Measurements from ENCODE around the gene SETD1B. TPM values are rescaled to one million over a fixed set of nuclear protein-coding genes. Genes with fewer than 3 reads are reported as not detected.

Gene SETD1B
- total RNA-seq, 1 experiment from 2014 or later: 40.4 TPM

GRCh38 chr12:121820056-121820455 is 16.2 kb downstream of the SETD1B start:
- WGBS (ENCODE audit: extremely low coverage, insufficient read length, low lambda C conversion rate): no CpG with 5 or more reads among the region's 7 CpGs
- Mint-ChIP-seq H3K4me3 (no peak overlapping the region), H3K36me3 (ENCODE audit: insufficient read depth in 1 of 3, low read depth in 3 of 3) (peaks cover 20 to 73% (median 52%) of the 10 kb centered on the region in 3 experiments), H3K27me3 (ENCODE audit: low read depth) (no peaks in the 10 kb centered on the region), H3K27ac (no peak overlapping the region), H3K4me1 (no peaks in the 10 kb centered on the region), H3K9me3 (no peaks in the 10 kb centered on the region)
- Histone ChIP-seq H3K4me2 (ENCODE audit: insufficient read depth, insufficient read length, low read length) (no peak overlapping the region), H3K79me1 (ENCODE audit: insufficient read depth, low read depth, low read length, poor library complexity, severe bottlenecking) (no peaks in the 10 kb centered on the region), H4K8ac (replicated peaks; ENCODE audit: insufficient read length, low read depth, low read length) (no peak overlapping the region), H2BK20ac (ENCODE audit: low read depth, low read length, poor library complexity, severe bottlenecking) (no peak overlapping the region), H3K4me1 (ENCODE audit: insufficient read depth, low read length) (no peaks in the 10 kb centered on the region), H3T11ph (ENCODE audit: low read length) (no peak overlapping the region), H3K4ac (ENCODE audit: low read depth, low read length) (no peak overlapping the region), H2AFZ (ENCODE audit: low read length) (no peak overlapping the region), H3K9ac (ENCODE audit: extremely low read depth, insufficient read length, low read length) (no peak overlapping the region), H3K79me2 (ENCODE audit: insufficient read depth, low read length) (no peaks in the 10 kb centered on the region), H3K27me3 (ENCODE audit: insufficient read depth, low read length) (no peaks in the 10 kb centered on the region), H4K20me1 (ENCODE audit: control insufficient read depth, insufficient read depth, insufficient read length) (no peaks in the 10 kb centered on the region), H3K23ac (ENCODE audit: insufficient read length, low read depth, low read length) (no peak overlapping the region), H3K27ac (ENCODE audit: insufficient read length, low read depth, low read length) (no peak overlapping the region), H3K18ac (ENCODE audit: insufficient read length, low read depth, low read length) (no peak overlapping the region), H2BK5ac (ENCODE audit: insufficient read length, low read length) (no peak overlapping the region), H4K5ac (ENCODE audit: insufficient read length, low read depth, low read length) (no peak overlapping the region), H2BK15ac (ENCODE audit: low read depth, low read length) (no peak overlapping the region), H3K23me2 (ENCODE audit: insufficient read length, low read depth, low read length, poor library complexity, severe bottlenecking) (no peaks in the 10 kb centered on the region), H2BK120ac (ENCODE audit: low read depth, low read length, poor library complexity, severe bottlenecking) (no peak overlapping the region), H3K56ac (ENCODE audit: insufficient read length, low read depth, low read length) (no peak overlapping the region), H2AK5ac (ENCODE audit: insufficient read length, low read length) (no peak overlapping the region), H3K9me3 (ENCODE audit: control insufficient read depth, low read depth, low read length) (no peaks in the 10 kb centered on the region), H4K91ac (ENCODE audit: insufficient read length, low read depth, low read length) (no peak overlapping the region), H3K14ac (ENCODE audit: insufficient read depth, low read length) (no peak overlapping the region), H2BK12ac (ENCODE audit: insufficient read length, low read depth, low read length) (no peak overlapping the region)
- no peak for TF ChIP-seq CTCF (conservative IDR thresholded peaks at IDR 0.05)
- peak; percentile 27 for DNase-seq

All from H9 (cell line).